ENCODE results near the gene TTLL9. TPM values are rescaled to one million over a fixed set of nuclear protein-coding genes. Genes with fewer than 3 reads are reported as not detected.

TTLL9 gene
- total and polyA plus RNA-seq, 4 experiments from 2014 or later: 0.25 TPM; not detected in 3

GRCh38 chr20:31969991-31970390, 99.6 kb downstream of the TTLL9 start:
- ChIA-PET CTCF (ENCODE audit: partially characterized antibody) (interaction anchor here (2.2 kb wide), 1 partner anchor 18 kb away, joined by 7 read pairs; the partner anchor contains the start of gene PDRG1), POLR2A (ENCODE audit: partially characterized antibody) (no interaction called here)
- H3K4me1 ChIP-seq (ENCODE audit: insufficient read depth, low read length): no peaks in the 10 kb centered on the region
- H3K27me3 Mint-ChIP-seq: peaks cover 34 to 52% of the 10 kb centered on the region in 2 donors
- peaks cover 0 to 10% (median 1%) of the 10 kb centered on the region in 8 donors for H3K9me3 Mint-ChIP-seq
- H3K9me3 ChIP-seq (ENCODE audit: control insufficient read depth in 1 of 2, low read length in 2 of 2): no peaks in the 10 kb centered on the region
- H3K36me3 ChIP-seq (ENCODE audit: insufficient read depth, low read length): no peaks in the 10 kb centered on the region
- peaks cover 2 to 13% (median 7%) of the 10 kb centered on the region in 4 donors for H3K4me1 Mint-ChIP-seq
- intact Hi-C loops (cut with micrococcal nuclease): no loop called here
- H3K36me3 Mint-ChIP-seq: peaks cover 0 to 3% of the 10 kb centered on the region in 2 donors
- H3K4me3 Mint-ChIP-seq: peak overlapping the region in 1 of 8 donors; percentile 26
- H3K27me3 ChIP-seq (ENCODE audit: insufficient read depth, low read length): peaks cover 20% of the 10 kb centered on the region
- DNase-seq: no peak
- no peak overlapping the region for H3K27ac ChIP-seq (ENCODE audit: low read depth, low read length)
- H3K4me3 ChIP-seq (ENCODE audit: low read length in 2 of 2): no peak overlapping the region
- peak overlapping the region in 1 of 7 donors; percentile 5 for H3K27ac Mint-ChIP-seq

DNA sequence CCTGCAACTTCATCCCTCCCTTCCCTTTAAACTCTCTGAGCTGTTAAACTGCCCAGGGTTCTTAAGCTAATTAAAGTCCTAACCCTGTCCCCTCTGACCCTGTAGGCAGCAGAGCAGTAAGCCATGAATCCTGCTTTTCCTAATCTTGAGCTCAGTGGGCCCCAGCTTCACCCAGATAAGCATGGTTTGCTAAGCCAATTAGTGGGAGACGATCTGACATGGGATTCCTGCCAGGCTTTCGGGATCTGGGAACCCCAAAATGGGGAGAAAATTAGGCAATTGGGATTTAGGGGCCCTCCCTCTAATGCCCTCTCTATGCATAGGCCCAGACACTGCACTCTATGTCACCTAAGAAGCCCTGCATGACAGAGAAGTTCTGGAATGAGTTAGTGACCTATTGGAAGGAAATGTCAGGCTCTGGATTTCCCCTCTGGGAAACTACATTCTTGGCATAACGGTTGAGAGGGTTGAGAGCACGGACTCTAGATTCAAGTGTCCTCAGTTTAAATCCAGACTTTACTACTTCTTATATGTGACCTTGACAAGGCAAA, 102.1 kb downstream of the TTLL9 start:
- peaks cover 27 to 45% of the 10 kb centered on the region in 2 donors for H3K27me3 Mint-ChIP-seq
- no peaks in the 10 kb centered on the region for H3K36me3 ChIP-seq (ENCODE audit: insufficient read depth, low read length)
- POLR2A ChIA-PET (ENCODE audit: partially characterized antibody): no interaction called here

GRCh38 chr20:31974296-31974695, 103.9 kb downstream of the TTLL9 start:
- no peaks in the 10 kb centered on the region for H3K9me3 Mint-ChIP-seq
- no peaks in the 10 kb centered on the region for H3K36me3 Mint-ChIP-seq
- peaks cover 25 to 40% of the 10 kb centered on the region in 2 donors for H3K27me3 Mint-ChIP-seq
- Histone ChIP-seq H3K4me3 (ENCODE audit: low read length in 2 of 2) (no peak overlapping the region), H3K27ac (ENCODE audit: low read depth, low read length) (no peak overlapping the region), H3K4me1 (ENCODE audit: insufficient read depth, low read length) (no peaks in the 10 kb centered on the region), H3K36me3 (ENCODE audit: insufficient read depth, low read length) (no peaks in the 10 kb centered on the region), H3K9me3 (ENCODE audit: control insufficient read depth in 1 of 2, low read length in 2 of 2) (no peaks in the 10 kb centered on the region), H3K27me3 (ENCODE audit: insufficient read depth, low read length) (no peaks in the 10 kb centered on the region)
- ChIA-PET POLR2A (ENCODE audit: partially characterized antibody) (no interaction called here), CTCF (ENCODE audit: partially characterized antibody) (no interaction called here)
- no peak for DNase-seq
- intact Hi-C loops (cut with micrococcal nuclease): no loop called here
- H3K27ac Mint-ChIP-seq: no peak overlapping the region
- no peaks in the 10 kb centered on the region for H3K4me1 Mint-ChIP-seq
- no peak overlapping the region for H3K4me3 Mint-ChIP-seq

More for the DNA sequence above, 102.1 kb downstream of the TTLL9 start:
- no peaks in the 10 kb centered on the region for H3K4me1 ChIP-seq (ENCODE audit: insufficient read depth, low read length)
- no peak overlapping the region for H3K4me3 ChIP-seq (ENCODE audit: low read length in 2 of 2)
- Mint-ChIP-seq H3K36me3 (peaks cover 0 to 3% of the 10 kb centered on the region in 2 donors), H3K4me3 (no peak overlapping the region), H3K4me1 (peaks cover 2 to 5% (median 3%) of the 10 kb centered on the region in 4 donors), H3K9me3 (peaks cover 0 to 3% (median 0%) of the 10 kb centered on the region in 8 donors), H3K27ac (no peak overlapping the region)
- H3K27ac ChIP-seq (ENCODE audit: low read depth, low read length): no peak overlapping the region
- peaks cover 4% of the 10 kb centered on the region for H3K27me3 ChIP-seq (ENCODE audit: insufficient read depth, low read length)
- no peak for DNase-seq
- no peaks in the 10 kb centered on the region for H3K9me3 ChIP-seq (ENCODE audit: control insufficient read depth in 1 of 2, low read length in 2 of 2)
- CTCF ChIA-PET (ENCODE audit: partially characterized antibody): interaction anchor here (1.9 kb wide), 1 partner anchor 58 kb away, joined by 6 read pairs; no protein-coding TSS in a partner anchor
- intact Hi-C loops (cut with micrococcal nuclease): no loop called here

DNA sequence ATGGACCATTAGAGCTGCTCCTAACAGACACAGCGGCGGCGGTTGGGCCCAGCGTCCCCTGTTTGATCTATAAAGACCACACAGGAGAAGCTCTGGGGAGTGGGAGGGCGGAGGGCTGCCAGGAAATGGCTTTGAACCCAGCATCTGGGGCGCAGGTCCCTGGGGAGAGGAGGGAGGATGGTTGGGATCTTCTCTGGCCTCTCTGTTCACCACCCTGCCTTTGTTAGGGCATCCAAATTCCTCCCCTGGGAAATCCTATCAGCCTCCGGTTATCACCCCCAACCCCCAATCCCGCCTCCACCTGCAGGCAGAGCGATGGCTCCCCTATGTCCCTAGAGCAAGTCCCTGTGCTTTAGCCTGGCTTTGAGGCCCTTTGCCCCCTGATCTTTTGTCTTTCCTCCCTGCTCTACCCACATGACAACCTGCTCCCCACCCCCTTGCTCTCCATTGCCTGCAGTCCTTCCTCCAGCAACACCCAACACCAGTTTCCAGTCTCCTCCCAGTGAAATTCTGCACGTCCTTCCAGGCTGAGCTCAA, 104.6 kb downstream of the TTLL9 start:
- H3K4me3 Mint-ChIP-seq: peak overlapping the region in 1 of 8 donors; percentile 23
- no peaks in the 10 kb centered on the region for H3K27me3 ChIP-seq (ENCODE audit: insufficient read depth, low read length)
- H3K9me3 Mint-ChIP-seq: no peaks in the 10 kb centered on the region
- CTCF ChIA-PET (ENCODE audit: partially characterized antibody): interaction anchor here (0.7 kb wide), 1 partner anchor 23 kb away, joined by 4 read pairs; the partner anchor contains the start of gene PDRG1
- no peaks in the 10 kb centered on the region for H3K36me3 Mint-ChIP-seq
- no peaks in the 10 kb centered on the region for H3K9me3 ChIP-seq (ENCODE audit: control insufficient read depth in 1 of 2, low read length in 2 of 2)
- no peak overlapping the region for H3K27ac Mint-ChIP-seq
- no peaks in the 10 kb centered on the region for H3K4me1 Mint-ChIP-seq
- no peak overlapping the region for H3K4me3 ChIP-seq (ENCODE audit: low read length in 2 of 2)
- H3K27me3 Mint-ChIP-seq: peaks cover 22 to 40% of the 10 kb centered on the region in 2 donors
- POLR2A ChIA-PET (ENCODE audit: partially characterized antibody): no interaction called here
- H3K27ac ChIP-seq (ENCODE audit: low read depth, low read length): no peak overlapping the region
- intact Hi-C loops (cut with micrococcal nuclease): no loop called here
- no peaks in the 10 kb centered on the region for H3K4me1 ChIP-seq (ENCODE audit: insufficient read depth, low read length)
- H3K36me3 ChIP-seq (ENCODE audit: insufficient read depth, low read length): no peaks in the 10 kb centered on the region
- no peak for DNase-seq

DNA sequence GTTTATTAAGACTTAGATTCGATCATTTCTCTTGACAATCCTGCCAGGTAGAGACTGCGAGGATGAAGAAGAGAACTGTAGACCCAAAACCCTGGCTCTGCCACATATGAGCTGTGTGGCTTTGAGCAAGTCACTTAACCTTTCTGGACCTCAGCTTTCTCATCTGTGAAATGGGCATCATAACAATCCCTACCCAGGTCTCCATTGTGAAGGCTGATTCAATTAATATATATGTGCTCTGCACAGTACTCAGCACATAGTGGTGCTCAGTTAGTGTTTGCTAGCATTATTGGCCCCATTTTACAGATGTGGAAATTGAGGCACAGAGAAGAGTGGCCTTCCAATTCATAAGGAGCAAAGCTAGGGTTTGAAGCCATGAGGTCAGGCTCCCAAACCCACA, 105.4 kb downstream of the TTLL9 start:
- Mint-ChIP-seq H3K4me1 (no peaks in the 10 kb centered on the region), H3K27me3 (peaks cover 17 to 35% of the 10 kb centered on the region in 2 donors), H3K36me3 (no peaks in the 10 kb centered on the region), H3K4me3 (no peak overlapping the region), H3K9me3 (no peaks in the 10 kb centered on the region), H3K27ac (no peak overlapping the region)
- H3K4me3 ChIP-seq (ENCODE audit: low read length in 2 of 2): no peak overlapping the region
- DNase-seq: no peak
- no peaks in the 10 kb centered on the region for H3K9me3 ChIP-seq (ENCODE audit: control insufficient read depth in 1 of 2, low read length in 2 of 2)
- H3K27ac ChIP-seq (ENCODE audit: low read depth, low read length): no peak overlapping the region
- ChIA-PET CTCF (ENCODE audit: partially characterized antibody) (no interaction called here), POLR2A (ENCODE audit: partially characterized antibody) (no interaction called here)
- intact Hi-C loops (cut with micrococcal nuclease): no loop called here
- H3K4me1 ChIP-seq (ENCODE audit: insufficient read depth, low read length): no peaks in the 10 kb centered on the region
- H3K27me3 ChIP-seq (ENCODE audit: insufficient read depth, low read length): no peaks in the 10 kb centered on the region
- H3K36me3 ChIP-seq (ENCODE audit: insufficient read depth, low read length): no peaks in the 10 kb centered on the region

DNA sequence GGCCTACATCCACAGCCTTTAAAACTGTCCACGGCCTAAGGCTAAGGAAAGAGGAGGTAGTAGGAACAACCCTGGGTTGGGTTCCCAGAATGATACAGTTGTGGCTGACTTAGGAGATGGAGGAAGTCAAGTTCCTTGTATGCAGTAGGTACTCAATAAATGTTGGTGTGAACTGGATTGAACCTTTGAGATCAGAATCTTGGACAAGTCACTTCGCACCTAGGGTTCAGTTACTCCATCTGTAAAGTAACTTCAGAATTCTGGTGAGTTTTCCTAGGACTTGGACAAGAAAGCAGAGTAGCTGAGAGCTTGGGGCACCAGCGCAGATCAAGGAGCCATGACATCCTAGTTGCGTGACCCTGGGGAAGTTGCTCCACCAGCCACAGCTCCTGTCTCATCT, 106.6 kb downstream of the TTLL9 start:
- no peaks in the 10 kb centered on the region for H3K9me3 Mint-ChIP-seq
- no peak overlapping the region for H3K4me3 Mint-ChIP-seq
- CTCF ChIA-PET (ENCODE audit: partially characterized antibody): no interaction called here
- H3K27ac Mint-ChIP-seq: no peak overlapping the region
- POLR2A ChIA-PET (ENCODE audit: partially characterized antibody): no interaction called here
- Histone ChIP-seq H3K4me3 (ENCODE audit: low read length in 2 of 2) (no peak overlapping the region), H3K9me3 (ENCODE audit: control insufficient read depth in 1 of 2, low read length in 2 of 2) (no peaks in the 10 kb centered on the region), H3K4me1 (ENCODE audit: insufficient read depth, low read length) (no peaks in the 10 kb centered on the region), H3K27ac (ENCODE audit: low read depth, low read length) (no peak overlapping the region), H3K36me3 (ENCODE audit: insufficient read depth, low read length) (no peaks in the 10 kb centered on the region), H3K27me3 (ENCODE audit: insufficient read depth, low read length) (no peaks in the 10 kb centered on the region)
- no peak for DNase-seq
- no peaks in the 10 kb centered on the region for H3K36me3 Mint-ChIP-seq
- H3K4me1 Mint-ChIP-seq: no peaks in the 10 kb centered on the region
- intact Hi-C loops (cut with micrococcal nuclease): no loop called here
- H3K27me3 Mint-ChIP-seq: peaks cover 21 to 35% of the 10 kb centered on the region in 2 donors

DNA sequence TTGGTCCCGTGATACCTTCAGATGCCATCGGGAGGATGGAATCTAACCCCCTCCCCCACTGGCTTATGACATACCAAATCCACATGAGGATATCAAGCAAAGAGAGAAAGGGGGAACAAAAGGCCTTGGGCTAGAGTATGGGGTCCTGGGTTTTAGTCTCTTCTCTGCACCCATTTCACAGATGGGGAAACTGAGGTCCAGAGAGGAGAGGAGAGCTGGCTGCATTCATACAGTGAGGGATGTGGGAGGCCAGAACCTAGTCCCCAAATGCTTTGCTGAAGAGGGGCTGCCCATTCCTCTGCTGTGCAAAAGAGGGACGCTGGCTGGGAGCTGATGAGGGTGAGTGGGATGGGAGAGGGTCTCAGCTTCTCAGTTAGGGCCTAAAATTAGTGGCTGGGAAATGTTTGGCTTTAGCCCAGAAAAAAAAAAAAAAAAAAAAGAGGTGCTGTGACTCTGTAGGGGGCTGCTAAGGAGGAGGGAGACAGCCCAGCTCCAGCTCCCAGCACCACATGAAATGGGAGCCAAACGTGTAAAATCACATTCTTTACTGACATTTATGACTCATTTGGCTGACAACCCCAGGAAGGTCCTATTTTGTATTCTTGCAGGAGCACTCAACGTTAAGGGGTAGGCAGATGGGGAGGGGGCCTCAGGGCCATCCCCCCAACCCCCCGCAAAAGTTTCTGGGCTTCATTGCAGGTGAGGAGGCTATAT, 109.4 kb downstream of the TTLL9 start:
- no peak overlapping the region for H3K27ac ChIP-seq (ENCODE audit: low read depth, low read length)
- H3K27me3 Mint-ChIP-seq: peaks cover 22 to 27% of the 10 kb centered on the region in 2 donors
- H3K4me3 ChIP-seq (ENCODE audit: low read length in 2 of 2): no peak overlapping the region
- no peaks in the 10 kb centered on the region for H3K9me3 Mint-ChIP-seq
- H3K4me1 ChIP-seq (ENCODE audit: insufficient read depth, low read length): no peaks in the 10 kb centered on the region
- DNase-seq: no peak
- no peaks in the 10 kb centered on the region for H3K36me3 Mint-ChIP-seq
- no peaks in the 10 kb centered on the region for H3K27me3 ChIP-seq (ENCODE audit: insufficient read depth, low read length)
- H3K27ac Mint-ChIP-seq: no peak overlapping the region
- H3K36me3 ChIP-seq (ENCODE audit: insufficient read depth, low read length): no peaks in the 10 kb centered on the region
- intact Hi-C loops (cut with micrococcal nuclease): no loop called here
- ChIA-PET CTCF (ENCODE audit: partially characterized antibody) (no interaction called here), POLR2A (ENCODE audit: partially characterized antibody) (no interaction called here)
- no peaks in the 10 kb centered on the region for H3K4me1 Mint-ChIP-seq
- no peak overlapping the region for H3K4me3 Mint-ChIP-seq
- no peaks in the 10 kb centered on the region for H3K9me3 ChIP-seq (ENCODE audit: control insufficient read depth in 1 of 2, low read length in 2 of 2)
